Smooth muscle cell of bladder (primary cell): Measurements from ENCODE around the gene ALAD. TPM values are rescaled to one million over a fixed set of nuclear protein-coding genes. Genes with fewer than 3 reads are reported as not detected.

ENCODE experiments used
- total RNA-seq: library from RNA; depleted of rRNA; stranded (reverse); fragments of >200 nt; gene quantifications from 2 replicates; pipeline ENCODE4 v1.2.3, GENCODE V29; 2014

The ALAD gene
- total RNA-seq, result 23.3 and 24.8 TPM in 2 replicates

GRCh38 chr9:113401027-113401792 lies at the start of gene ALAD:
TSS of gene ALAD (minus strand) at chr9:113401284. CDS start at chr9:113393559, 7,725 bp downstream.

GRCh38 chr9:113410207-113410864 lies 9.3 kb upstream of the ALAD start, which contains the start of the genes C9orf43 and POLE3:
TSS of gene C9orf43 (plus strand) at chr9:113410747. CDS start at chr9:113413494, 2,747 bp downstream.
TSS of gene POLE3 (minus strand) at chr9:113410675. CDS start at chr9:113410293, 382 bp downstream.

GRCh38 chr9:113376634-113377567 lies 24.2 kb downstream of the ALAD start, which contains the start of gene HDHD3:
TSS of gene HDHD3 (minus strand) at chr9:113376986. CDS start at chr9:113374354, 2,632 bp downstream.

GRCh38 chr9:113349445-113350094 lies 51.5 kb downstream of the ALAD start, which contains the start of gene BSPRY:
TSS of gene BSPRY (plus strand) at chr9:113349541. CDS start at chr9:113349580, 39 bp downstream.

GRCh38 chr9:113340011-113340699 lies 60.9 kb downstream of the ALAD start, which contains the start of gene WDR31:
TSS of gene WDR31 (minus strand) at chr9:113340275. CDS start at chr9:113332022, 8,253 bp downstream.

Other genes with a start within 250 kb of the ALAD start
- gene FKBP15, start 180.0 kb downstream of the ALAD start, total RNA-seq, result 14.6 and 17.7 TPM in 2 replicates
- 44.4 and 45.8 TPM in 2 replicates for gene SLC31A1, start 179.7 kb downstream of the ALAD start, total RNA-seq
- 43.1 and 55.8 TPM in 2 replicates for gene CDC26, start 125.7 kb downstream of the ALAD start, total RNA-seq
- 24.3 and 27.1 TPM in 2 replicates for gene PRPF4, start 125.6 kb downstream of the ALAD start, total RNA-seq
- not detected in 2 replicates for gene RNF183, start 97.9 kb downstream of the ALAD start, total RNA-seq
- gene WDR31, start 61.0 kb downstream of the ALAD start, total RNA-seq, result 1.8 and 3.4 TPM in 2 replicates
- not detected in 2 replicates for gene BSPRY, start 51.7 kb downstream of the ALAD start, total RNA-seq
- 4.6 and 9.9 TPM in 2 replicates for gene HDHD3, start 24.3 kb downstream of the ALAD start, total RNA-seq
- 18.8 and 22.8 TPM in 2 replicates for gene POLE3, start 9.4 kb upstream of the ALAD start, total RNA-seq
- 0.14 and 0.18 TPM in 2 replicates for gene C9orf43, start 9.5 kb upstream of the ALAD start, total RNA-seq
- 23.9 and 29.1 TPM in 2 replicates for gene RGS3, start 62.4 kb upstream of the ALAD start, total RNA-seq